A549 (cell line): ENCODE data around the gene FNDC3A.

ENCODE experiments used
- BCL3 ChIP-seq: fragments of >200 bp; sonication (Bioruptor Twin); formaldehyde crosslinking; IDR thresholded peaks from 3 replicates; pipeline ENCODE4 v1.6.1; 2016
- CBX8 ChIP-seq: fragments of 200-600 bp; sonication (generic); IDR thresholded peaks from 2 replicates; pipeline ENCODE4 v1.6.1; 2016
- CEBPB ChIP-seq, 2 experiments: fragments of >200 bp in 1 of 2; sonication (Bioruptor Twin) in 1 of 2; formaldehyde crosslinking in 1 of 2; IDR thresholded peaks; 2 replicates each; pipeline ENCODE4 v1.6.1; 2012 to 2016
- CTCF ChIP-seq: fragments of >200 bp; sonication (Bioruptor Twin); formaldehyde crosslinking; IDR thresholded peaks from 3 replicates; pipeline ENCODE4 v1.5.1; 2016
- EP300 ChIP-seq, 2 experiments: fragments of >200 bp; sonication (Bioruptor Twin); formaldehyde crosslinking; IDR thresholded peaks; 2 replicates in 1 of 2; 3 replicates in 1 of 2; pipeline ENCODE4 v1.6.1; 2016 to 2017
- ESRRA ChIP-seq: fragments of 150-350 bp; IDR thresholded peaks from 2 replicates; pipeline ENCODE4 v1.6.1; 2014; ENCODE audit warnings: mild to moderate bottlenecking, low read length, borderline replicate concordance
- GATA3 ChIP-seq: IDR thresholded peaks from 2 replicates; pipeline ENCODE4 v1.6.1; 2012; ENCODE audit warnings: borderline replicate concordance
- HOXB13 ChIP-seq: fragments of 250-450 bp; sonication (Bioruptor Pico); IDR thresholded peaks from 2 replicates; pipeline ENCODE4 v1.5.0; 2020; ENCODE audit warnings: low read depth, mild to moderate bottlenecking, moderate library complexity
- JUN ChIP-seq, 2 experiments: fragments of >200 bp; sonication (Bioruptor Twin); formaldehyde crosslinking; IDR thresholded peaks; 2 replicates in 1 of 2; 3 replicates in 1 of 2; pipeline ENCODE4 v1.6.1; 2016 to 2017
- POLR2A ChIP-seq: IDR thresholded peaks from 2 replicates; pipeline ENCODE4 v1.6.1; 2012; ENCODE audit warnings: mild to moderate bottlenecking, low read length
- REST ChIP-seq: fragments of 200-600 bp; sonication (generic); IDR thresholded peaks from 2 replicates; pipeline ENCODE4 v1.6.1; 2016; ENCODE audit warnings: antibody characterized with exemption, mild to moderate bottlenecking, moderate library complexity
- RNF2 ChIP-seq: fragments of 200-600 bp; sonication (generic); IDR thresholded peaks from 2 replicates; pipeline ENCODE4 v1.6.1; 2016; ENCODE audit warnings: low read depth, mild to moderate bottlenecking, antibody characterized with exemption, moderate library complexity, borderline replicate concordance

- TF ChIP-seq HOXB13 (CRISPR knock-in tag): no peak
- no peak for TF ChIP-seq CTCF
- TF ChIP-seq JUN (IDR thresholded peaks at IDR 0.05): no peak
- no peak for TF ChIP-seq ESRRA
- no peak for TF ChIP-seq REST
- no peak for TF ChIP-seq CBX8
- no peak for TF ChIP-seq RNF2
- no peak for TF ChIP-seq GATA3
- no peak for TF ChIP-seq EP300 (IDR thresholded peaks at IDR 0.05)
- TF ChIP-seq BCL3: no peak
- no peak for TF ChIP-seq CEBPB (IDR thresholded peaks at IDR 0.05)
- no peak for TF ChIP-seq POLR2A
These were observed 262.9 kb downstream of the FNDC3A start for GRCh38 chr13:49238621-49239020.
